Stimulated activated CD4-positive, alpha-beta T cell treated with anti-CD3 and anti-CD28 coated beads, Interleukin-1b, Interleukin-23, amount 100 ng/mL, for 1 hour (primary cell): ENCODE measurements around the gene ULBP3.

Experiments
- DNase-seq, 2 donors: peaks; one replicate each; pipeline ENCODE4 v3.0.0-alpha.2; 2020; ENCODE audit warnings: low read depth in 2 of 2

The ULBP3 gene

GRCh38 chr6:150068720-150069648 lies at the start of gene ULBP3:
Gene ULBP3 (minus strand): TSS chr6:150069121. CDS start chr6:150069066, 55 bp downstream.
- peak; percentile 12 to 41 for DNase-seq

GRCh38 chr6:150118627-150119026 lies 49.7 kb upstream of the ULBP3 start:
- DNase-seq: no peak

GRCh38 chr6:150118203-150118602 lies 49.3 kb upstream of the ULBP3 start:
- no peak for DNase-seq

- no peak for DNase-seq
Measured at GRCh38 chr6:150116200-150116800, 47.4 kb upstream of the ULBP3 start.

GRCh38 chr6:150115769-150116168 lies 46.8 kb upstream of the ULBP3 start:
- no peak for DNase-seq

- no peak for DNase-seq
Measured at GRCh38 chr6:150112233-150112632, 43.3 kb upstream of the ULBP3 start.

- DNase-seq: no peak
Measured at GRCh38 chr6:150102750-150103270, 33.9 kb upstream of the ULBP3 start.

- no peak for DNase-seq
Measured at GRCh38 chr6:150100745-150101144, 31.8 kb upstream of the ULBP3 start.

- DNase-seq: no peak
Measured at GRCh38 chr6:150099953-150100352, 31.0 kb upstream of the ULBP3 start.

GRCh38 chr6:150099546-150099945 lies 30.6 kb upstream of the ULBP3 start:
- no peak for DNase-seq

- no peak for DNase-seq
Measured at GRCh38 chr6:150098155-150098554, 29.2 kb upstream of the ULBP3 start.

- no peak for DNase-seq
Measured at GRCh38 chr6:150093397-150093796, 24.5 kb upstream of the ULBP3 start.

GRCh38 chr6:150091476-150091875 lies 22.6 kb upstream of the ULBP3 start:
- no peak for DNase-seq

GRCh38 chr6:150090328-150090727 lies 21.4 kb upstream of the ULBP3 start:
- DNase-seq: no peak

GRCh38 chr6:150088481-150089154 lies 19.7 kb upstream of the ULBP3 start:
- no peak for DNase-seq

GRCh38 chr6:150087336-150087735 lies 18.4 kb upstream of the ULBP3 start:
- no peak for DNase-seq

- DNase-seq: no peak
Measured at GRCh38 chr6:150086026-150086425, 17.1 kb upstream of the ULBP3 start.

- DNase-seq: no peak
Measured at GRCh38 chr6:150084426-150084825, 15.5 kb upstream of the ULBP3 start.

- no peak for DNase-seq
Measured at GRCh38 chr6:150083839-150084238, 14.9 kb upstream of the ULBP3 start.

- DNase-seq: no peak
Measured at GRCh38 chr6:150081702-150082101, 12.8 kb upstream of the ULBP3 start.

- DNase-seq: no peak
Measured at GRCh38 chr6:150079604-150080003, 10.7 kb upstream of the ULBP3 start.

- no peak for DNase-seq
Measured at GRCh38 chr6:150078788-150079187, 9.9 kb upstream of the ULBP3 start.
